KOPT-K1 (cell line): ENCODE results near the gene MAPK12.

Experiments used
- H3K27ac ChIP-seq: fragments of 200-600 bp; sonication (generic); 2 replicates; pipeline ENCODE4 v1.5.1; 2016; ENCODE audit warnings: antibody characterized with exemption, mild to moderate bottlenecking, low read depth, low read length; ENCODE audit not compliant: poor library complexity, severe bottlenecking
- H3K36me3 ChIP-seq: fragments of 200-600 bp; sonication (generic); 2 replicates; pipeline ENCODE4 v1.5.1; 2017; ENCODE audit warnings: antibody characterized with exemption, mild to moderate bottlenecking, low read length, moderate library complexity; ENCODE audit not compliant: insufficient read depth
- H3K9me3 ChIP-seq: fragments of 200-600 bp; sonication (generic); 2 replicates; pipeline ENCODE4 v1.5.1; 2017; ENCODE audit warnings: antibody characterized with exemption, low read length, mild to moderate bottlenecking; ENCODE audit not compliant: insufficient read depth, poor library complexity, severe bottlenecking

MAPK12 gene

DNA sequence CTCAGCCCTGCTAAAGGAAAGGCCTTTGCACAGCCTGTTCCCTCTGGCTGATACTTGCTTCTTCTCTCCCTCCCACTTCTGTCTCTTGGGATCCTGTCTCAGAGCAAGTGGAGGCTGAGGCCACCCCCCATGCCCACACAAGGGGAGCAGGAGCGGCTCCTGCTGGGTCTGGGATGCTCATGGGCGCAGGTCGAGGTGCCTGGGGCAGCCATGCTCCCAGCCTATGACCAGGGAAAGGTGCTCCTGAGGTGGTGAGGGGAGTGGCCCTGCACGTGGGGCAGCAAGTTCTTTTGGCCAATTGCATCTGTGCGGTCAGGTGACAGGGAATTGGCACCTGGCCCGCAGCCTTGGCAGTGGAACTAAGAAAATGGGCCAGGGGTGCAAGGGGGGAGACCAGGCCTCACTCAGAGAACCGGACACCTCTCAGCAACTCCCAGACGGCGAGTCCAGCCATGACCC is 7.2 kb upstream of the MAPK12 start:
- no peak overlapping the region for H3K27ac ChIP-seq
- no peaks in the 10 kb centered on the region for H3K36me3 ChIP-seq
- no peaks in the 10 kb centered on the region for H3K9me3 ChIP-seq

DNA sequence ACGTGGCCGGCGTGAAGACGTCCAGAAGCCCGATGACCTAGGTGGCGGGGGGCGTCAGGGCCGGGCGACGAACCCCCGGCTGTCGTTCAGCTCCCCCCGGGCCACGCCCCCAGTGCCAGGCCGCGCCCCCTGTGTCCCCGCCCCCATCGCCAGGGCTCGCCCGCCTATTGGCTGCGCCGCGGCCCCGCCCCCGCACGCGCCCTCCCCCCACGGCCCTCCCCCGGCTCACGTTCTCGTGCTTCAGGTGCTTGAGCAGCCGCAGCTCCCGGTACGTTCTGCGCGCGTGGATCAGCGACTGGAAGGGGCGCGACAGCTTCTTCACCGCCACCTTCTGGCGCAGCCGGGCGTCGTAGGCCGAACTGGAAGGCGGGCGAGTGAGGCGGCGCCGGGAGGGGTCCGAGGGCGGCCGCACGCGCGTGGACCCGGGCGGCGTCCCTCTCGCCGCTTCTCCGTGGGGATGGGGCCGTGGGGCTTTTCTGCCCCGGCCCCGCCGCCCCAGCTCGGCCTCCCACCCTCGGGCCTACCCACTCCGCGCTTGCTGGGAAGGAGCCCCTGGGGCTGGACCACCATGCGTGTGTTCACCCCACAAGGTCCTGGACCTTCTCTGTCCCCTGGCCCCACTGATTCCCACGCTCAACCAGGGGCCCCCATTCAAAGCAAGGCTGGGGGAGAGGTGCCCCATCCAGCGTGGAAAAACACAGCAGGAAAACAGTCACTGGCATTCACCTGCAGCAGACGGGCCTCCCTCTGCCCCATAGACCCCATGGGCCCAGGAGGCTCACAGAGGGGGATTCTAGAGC is 6.3 kb upstream of the MAPK12 start:
- Histone ChIP-seq H3K27ac (no peak overlapping the region), H3K9me3 (no peaks in the 10 kb centered on the region), H3K36me3 (no peaks in the 10 kb centered on the region)

DNA sequence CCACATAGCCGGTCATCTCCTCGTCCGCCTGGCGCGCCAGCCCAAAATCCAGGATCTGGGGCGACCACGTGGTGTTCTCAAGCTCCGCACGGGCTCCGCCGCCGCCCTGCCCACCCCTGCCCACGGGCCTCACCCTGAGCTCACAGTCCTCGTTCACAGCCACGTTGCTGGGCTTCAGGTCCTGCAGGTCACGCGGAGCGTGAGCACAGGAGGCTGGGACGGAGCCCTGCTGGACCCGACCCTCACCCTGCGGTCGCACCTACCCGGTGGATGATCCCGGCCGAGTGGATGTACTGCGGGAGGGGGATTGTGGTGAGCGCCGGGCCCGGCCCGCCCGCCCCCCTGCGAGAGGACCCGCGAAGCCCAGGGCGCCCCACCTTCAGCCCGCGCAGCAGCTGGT is 5.5 kb upstream of the MAPK12 start:
- H3K9me3 ChIP-seq, result no peaks in the 10 kb centered on the region
- no peak overlapping the region for H3K27ac ChIP-seq
- H3K36me3 ChIP-seq, result no peaks in the 10 kb centered on the region

DNA sequence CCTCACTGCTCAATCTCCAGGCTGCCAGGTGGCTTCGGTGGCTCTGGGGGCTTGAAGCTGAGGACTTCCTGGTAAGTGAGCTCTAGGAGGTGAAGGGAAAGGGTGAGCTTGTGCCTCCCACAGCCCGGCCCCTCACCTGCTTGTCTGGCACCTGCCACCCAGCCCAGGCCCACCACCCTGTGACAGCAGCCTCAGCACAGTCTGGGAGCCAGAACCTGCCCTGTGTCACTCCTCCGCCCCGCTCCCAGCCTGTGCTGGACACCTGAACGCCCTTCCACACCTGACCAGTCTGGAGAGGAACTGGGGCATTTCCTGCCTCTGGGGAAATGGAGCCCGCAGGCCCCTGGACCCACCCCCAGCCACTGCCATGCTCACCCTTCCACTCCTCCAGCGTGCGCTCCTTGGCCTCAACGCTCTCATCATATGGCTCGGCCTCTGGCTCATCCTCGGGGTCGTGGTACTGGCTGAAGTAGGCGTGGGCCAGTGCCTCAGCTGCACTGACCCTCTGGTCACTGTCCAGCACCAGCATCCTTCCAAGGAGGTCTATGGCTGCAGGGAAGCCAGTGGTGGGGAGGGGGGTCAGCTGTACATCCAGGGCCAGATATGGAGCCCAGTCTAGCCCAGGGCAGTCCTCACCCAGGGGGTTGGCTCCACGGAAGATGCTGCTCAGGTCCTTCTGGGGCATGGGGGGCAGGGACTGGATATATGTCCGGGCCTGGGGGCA is 3.6 kb upstream of the MAPK12 start:
- H3K36me3 ChIP-seq, result no peaks in the 10 kb centered on the region
- H3K27ac ChIP-seq, result no peak overlapping the region
- no peaks in the 10 kb centered on the region for H3K9me3 ChIP-seq

DNA sequence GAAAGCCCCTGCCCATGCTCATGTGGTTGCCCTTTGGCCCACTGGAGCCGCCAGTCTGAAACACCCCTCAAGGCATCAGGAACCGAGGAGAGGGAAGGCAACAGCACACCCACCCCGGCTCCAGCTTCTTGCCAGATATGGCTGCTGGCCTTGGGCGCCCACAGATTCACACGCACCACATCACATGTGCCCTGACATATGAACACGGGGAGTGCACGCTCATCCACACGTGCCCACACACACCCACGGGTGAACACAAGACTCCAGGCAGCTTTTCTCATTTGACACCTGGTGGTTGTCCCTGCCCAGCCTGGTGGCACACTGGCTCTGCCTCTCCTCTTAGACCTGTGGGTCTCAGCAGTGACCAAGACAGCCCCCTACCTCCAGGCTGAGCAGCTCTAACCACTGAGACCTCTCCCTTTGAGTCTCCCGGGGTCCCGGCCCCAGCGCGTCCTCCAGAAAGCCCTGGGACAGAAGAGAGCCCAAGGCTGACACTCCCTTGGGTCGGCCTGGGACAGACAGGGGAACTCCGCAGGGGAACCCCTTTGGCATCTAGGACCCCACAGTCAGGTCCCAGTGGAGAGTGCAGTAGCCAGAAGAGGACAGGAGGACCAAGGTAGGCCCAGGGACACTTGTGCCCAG is 2.7 kb upstream of the MAPK12 start:
- H3K27ac ChIP-seq, result no peak overlapping the region
- H3K9me3 ChIP-seq, result no peaks in the 10 kb centered on the region
- no peaks in the 10 kb centered on the region for H3K36me3 ChIP-seq

DNA sequence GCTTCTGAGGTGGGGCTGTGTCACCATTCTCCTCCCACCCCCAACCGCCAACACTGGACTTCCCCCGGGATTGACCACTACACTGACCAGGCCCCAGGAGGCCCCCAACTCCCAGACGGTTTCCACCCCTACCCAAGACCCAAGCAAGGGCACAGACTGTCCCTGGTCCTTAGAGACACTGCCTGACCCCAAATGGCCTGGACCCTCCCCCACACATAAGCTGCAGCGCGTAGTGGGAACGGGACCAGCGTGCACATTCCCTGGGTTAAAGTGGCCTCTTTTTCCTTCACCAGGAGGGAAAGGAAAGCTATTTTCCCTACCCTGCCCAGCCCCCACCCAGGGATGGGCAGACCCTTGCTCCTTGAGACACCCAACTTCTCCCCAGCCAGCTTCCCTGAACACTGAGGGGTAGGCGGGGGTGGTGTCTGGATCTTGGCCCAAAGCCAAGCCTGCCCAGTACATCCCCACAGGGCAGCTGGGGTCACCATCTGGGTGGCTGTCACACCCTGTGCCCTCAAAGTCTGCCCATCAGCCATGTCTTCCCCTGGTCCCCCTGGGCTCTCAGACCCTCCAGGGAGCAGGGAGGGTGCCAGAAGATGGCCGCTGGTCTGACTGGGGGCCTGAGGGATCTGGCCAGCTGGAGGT is 1.6 kb upstream of the MAPK12 start:
- H3K36me3 ChIP-seq, result no peaks in the 10 kb centered on the region
- H3K9me3 ChIP-seq, result no peaks in the 10 kb centered on the region
- H3K27ac ChIP-seq, result no peak overlapping the region

DNA sequence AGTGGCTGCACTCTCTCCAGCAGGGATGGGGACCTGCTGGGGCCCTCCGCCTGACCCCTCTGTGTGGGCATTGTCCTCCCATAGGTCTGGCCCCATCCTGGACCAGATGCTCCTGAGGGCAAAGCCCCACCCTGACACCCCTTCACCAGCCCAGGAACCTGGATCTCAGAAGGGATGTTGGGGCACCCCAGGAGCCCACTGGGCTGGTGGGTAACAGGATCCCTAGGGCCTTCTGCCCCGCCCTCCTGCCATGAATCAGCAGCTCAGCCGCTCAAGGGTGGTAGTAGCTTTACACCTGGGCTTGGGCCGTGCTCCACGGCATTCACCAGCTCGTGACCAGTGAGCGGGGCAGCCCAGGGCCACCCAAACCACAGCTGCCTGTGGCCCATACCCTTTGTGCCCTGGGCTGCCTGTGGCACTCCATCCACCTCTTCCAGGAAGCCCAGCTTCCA is 1.0 kb upstream of the MAPK12 start:
- H3K9me3 ChIP-seq, result no peaks in the 10 kb centered on the region
- no peak overlapping the region for H3K27ac ChIP-seq
- no peaks in the 10 kb centered on the region for H3K36me3 ChIP-seq

DNA sequence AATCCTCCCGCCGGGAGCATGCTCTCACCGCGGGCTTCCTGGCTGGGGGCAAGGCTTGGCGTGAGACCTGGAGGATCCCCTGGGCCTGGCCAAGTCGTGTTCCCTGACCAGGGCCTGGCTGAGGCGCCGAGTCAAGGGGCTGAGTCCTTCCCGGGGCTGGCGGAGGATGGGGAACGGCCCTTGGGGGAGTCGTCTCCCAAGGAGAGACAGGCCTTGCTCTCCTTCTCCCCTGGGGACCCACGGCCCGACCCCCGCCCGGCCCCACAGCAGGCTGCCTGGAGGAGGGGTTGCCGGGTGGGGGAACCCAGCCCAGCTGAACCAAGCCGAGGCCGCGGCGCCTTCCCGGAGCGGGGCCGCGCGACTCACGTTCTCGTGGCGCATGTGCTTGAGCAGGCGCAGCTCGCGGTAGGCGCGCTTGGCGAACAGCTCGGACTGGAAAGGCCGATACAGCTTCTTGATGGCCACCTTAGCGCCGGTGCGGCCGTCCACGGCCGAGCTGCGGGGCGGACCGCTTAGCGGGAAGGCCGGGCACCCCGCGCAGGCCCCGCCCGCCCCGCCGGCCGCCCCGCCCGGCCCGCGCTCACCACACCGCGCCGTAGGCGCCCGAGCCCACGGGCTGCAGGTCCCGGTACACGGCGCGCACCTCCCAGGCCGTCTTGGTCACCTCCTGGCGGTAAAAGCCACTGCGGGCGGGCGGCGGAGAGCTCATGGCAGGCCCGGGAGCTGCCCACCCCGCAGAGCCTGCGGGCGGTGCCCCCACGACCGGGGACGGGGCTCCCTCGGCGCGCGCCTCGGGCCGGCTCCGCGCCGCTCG is 475 bp downstream of the MAPK12 start:
- Histone ChIP-seq H3K27ac (no peak overlapping the region), H3K9me3 (no peaks in the 10 kb centered on the region), H3K36me3 (no peaks in the 10 kb centered on the region)

DNA sequence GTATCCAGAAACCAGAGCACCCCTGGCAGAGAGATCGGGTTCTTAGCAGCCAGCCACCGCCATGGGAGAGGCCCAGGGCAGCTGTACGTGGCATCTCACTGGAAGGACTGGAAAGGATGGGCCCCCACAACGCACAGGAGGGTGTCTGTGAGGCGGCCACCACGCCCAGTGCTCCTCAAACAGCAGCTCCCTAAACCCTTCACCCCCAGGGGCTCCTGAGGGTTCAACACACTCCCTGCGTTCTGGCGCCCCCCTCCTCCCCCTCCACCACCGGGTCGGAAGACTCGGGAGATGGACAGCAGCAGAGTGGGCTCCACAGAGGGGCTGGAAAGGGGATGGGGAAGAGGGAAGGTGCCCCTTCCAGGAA is 1.1 kb downstream of the MAPK12 start:
- H3K36me3 ChIP-seq, result no peaks in the 10 kb centered on the region
- H3K27ac ChIP-seq, result no peak overlapping the region
- H3K9me3 ChIP-seq, result no peaks in the 10 kb centered on the region

DNA sequence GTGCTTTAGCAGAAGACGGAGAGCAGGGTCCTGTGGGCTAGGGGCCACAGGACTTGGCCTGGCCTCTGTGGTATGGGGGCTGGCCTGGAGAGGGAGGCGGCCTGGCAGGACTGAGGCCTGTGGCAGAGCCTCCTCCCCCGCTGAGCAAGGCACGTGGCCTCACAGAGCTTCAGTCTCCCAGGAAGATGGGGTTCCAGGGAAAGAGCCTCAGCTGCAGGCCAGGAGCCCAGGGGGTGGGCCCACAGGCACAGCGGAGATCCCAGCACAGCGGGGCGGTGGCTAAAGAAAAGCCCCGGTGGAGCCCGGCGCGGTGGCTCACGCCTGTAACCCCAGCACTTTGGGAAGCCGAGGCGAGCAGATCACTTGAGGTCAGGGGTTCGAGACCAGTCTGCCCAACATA is 2.2 kb downstream of the MAPK12 start:
- no peaks in the 10 kb centered on the region for H3K36me3 ChIP-seq
- H3K9me3 ChIP-seq, result no peaks in the 10 kb centered on the region
- H3K27ac ChIP-seq, result no peak overlapping the region

DNA sequence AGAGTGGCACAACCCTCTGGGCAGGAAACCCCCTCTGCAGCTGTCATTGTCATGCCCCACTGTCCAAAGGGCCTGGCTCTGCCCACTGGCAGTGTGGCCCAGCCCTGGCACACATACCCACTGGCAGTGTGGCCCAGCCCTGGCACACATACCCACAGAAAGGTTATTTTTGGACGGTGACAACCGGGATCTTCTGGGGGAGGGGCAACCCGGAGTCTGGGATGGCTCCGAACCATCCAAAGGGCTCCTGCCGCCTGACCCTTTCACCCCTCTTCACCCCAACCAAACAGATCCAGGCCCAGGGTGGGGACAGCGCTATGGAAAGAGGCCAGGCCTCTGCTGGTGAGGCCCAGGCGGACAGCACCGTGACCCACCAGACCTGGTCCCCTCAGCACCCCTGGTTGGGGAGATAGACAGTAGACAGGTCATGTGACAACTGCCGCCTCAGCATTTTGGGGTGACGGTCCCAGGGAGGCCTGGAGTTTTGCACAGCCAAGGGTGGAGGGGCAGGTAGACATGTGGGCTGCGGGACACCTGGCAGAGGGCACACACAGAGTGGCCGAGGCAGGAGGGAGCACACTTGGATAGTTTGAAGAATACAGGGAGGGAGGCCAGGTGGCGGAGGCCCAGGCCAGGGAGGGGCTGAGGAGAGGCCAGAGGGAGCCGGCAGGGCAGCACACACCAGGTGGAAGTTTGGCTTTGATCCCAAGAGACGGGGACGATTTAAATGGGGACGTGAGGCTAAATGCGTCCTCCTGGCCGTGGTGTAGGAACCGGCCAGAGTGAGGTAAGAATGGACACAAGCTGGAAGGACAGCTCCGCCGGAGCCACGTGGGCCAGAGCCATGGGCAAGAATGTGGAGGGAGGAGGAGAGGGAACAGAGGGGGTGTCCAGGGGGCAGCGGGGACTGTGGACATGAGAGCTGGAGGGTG is 2.9 kb downstream of the MAPK12 start:
- no peaks in the 10 kb centered on the region for H3K36me3 ChIP-seq
- H3K27ac ChIP-seq, result no peak overlapping the region

DNA sequence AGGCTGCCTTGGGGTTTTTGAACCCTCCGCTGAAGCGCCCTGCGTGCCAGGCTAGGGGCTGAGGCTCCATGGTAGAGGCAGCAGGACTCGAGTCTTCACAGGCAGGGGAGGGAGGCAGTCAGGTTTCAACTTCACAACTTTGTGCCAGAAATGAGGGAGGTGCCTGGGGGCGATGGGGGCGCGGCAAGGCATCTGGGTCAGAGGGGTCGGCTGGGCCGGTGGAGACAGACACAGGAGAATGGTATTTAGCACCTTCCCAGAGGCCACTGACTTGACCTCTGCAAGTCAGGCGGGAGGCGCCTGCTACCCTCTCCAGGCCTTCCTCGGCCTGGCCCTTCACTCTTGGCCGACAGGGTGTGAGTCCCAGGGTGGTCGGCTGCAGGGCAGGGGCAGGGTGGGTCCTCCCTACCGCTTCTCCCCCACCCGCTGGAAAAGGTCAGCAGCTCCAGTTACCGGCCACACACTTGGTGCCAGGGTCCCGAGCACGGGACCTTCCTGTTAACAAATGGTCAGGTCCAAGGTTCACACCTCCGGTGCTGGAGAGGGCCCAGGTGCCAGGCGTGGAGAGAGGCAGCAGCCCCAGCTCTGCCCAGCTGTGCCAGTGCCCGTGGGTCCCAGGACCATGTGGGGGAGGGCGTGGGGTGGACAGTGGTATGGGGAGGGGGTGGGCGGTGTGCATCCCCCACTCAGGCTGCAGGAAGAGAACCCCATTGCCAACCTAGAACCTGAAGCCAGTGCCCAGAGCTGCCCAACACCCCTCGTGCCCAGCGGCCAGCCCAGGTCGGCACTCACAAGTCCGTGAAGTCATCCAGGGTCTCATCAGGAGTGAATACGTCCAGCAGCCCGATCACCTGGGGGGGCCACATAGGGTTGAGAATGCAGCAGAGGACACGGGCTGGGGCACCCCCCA is 3.8 kb downstream of the MAPK12 start:
- H3K9me3 ChIP-seq, result no peaks in the 10 kb centered on the region
- H3K36me3 ChIP-seq, result no peaks in the 10 kb centered on the region
- no peak overlapping the region for H3K27ac ChIP-seq

More for the DNA sequence above, 2.9 kb downstream of the MAPK12 start:
- no peaks in the 10 kb centered on the region for H3K9me3 ChIP-seq

DNA sequence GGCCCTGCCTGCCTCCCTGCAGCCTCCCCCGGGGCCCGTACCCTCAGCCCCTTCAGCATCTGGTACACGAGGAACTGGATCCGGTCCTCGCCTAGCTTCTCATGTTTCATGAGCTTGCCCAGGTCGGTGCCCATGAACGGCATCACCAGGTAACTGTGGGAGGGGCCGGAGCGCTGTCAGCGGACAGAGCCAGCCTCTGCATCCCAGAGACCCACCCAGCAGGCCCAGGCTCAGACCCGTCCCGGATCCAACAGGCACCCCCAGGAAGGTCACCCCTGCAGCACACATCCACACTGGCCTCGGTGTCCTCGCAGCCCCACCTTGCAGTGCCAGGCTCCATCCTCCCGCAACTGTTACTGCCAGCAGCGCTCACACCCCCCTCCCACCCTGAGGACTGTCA is 4.4 kb downstream of the MAPK12 start:
- Histone ChIP-seq H3K36me3 (no peaks in the 10 kb centered on the region), H3K9me3 (no peaks in the 10 kb centered on the region), H3K27ac (no peak overlapping the region)
